HEK293T (cell line): Measurements from ENCODE around the gene CADM3.

Experiments
- ARNT ChIP-seq: fragments of 450-650 bp; IDR thresholded peaks from 2 replicates; pipeline ENCODE4 v1.6.1; 2017; ENCODE audit warnings: mild to moderate bottlenecking
- BHLHE40 ChIP-seq: fragments of 450-650 bp; IDR thresholded peaks from 2 replicates; pipeline ENCODE4 v1.6.1; 2016; ENCODE audit warnings: mild to moderate bottlenecking, moderate library complexity, borderline replicate concordance
- ELF4 ChIP-seq: fragments of 450-650 bp; IDR thresholded peaks from 2 replicates; pipeline ENCODE4 v1.6.1; 2017; ENCODE audit warnings: antibody characterized with exemption
- FOXK2 ChIP-seq: fragments of 450-650 bp; IDR thresholded peaks from 2 replicates; pipeline ENCODE4 v1.6.1; 2016; ENCODE audit warnings: mild to moderate bottlenecking
- L3MBTL2 ChIP-seq: fragments of 450-650 bp; conservative IDR thresholded peaks from 2 replicates; pipeline ENCODE4 v1.6.1; 2016; ENCODE audit warnings: mild to moderate bottlenecking
- LEF1 ChIP-seq: fragments of 450-650 bp; IDR thresholded peaks from 2 replicates; pipeline ENCODE4 v1.6.1; 2017; ENCODE audit warnings: mild to moderate bottlenecking, borderline replicate concordance
- NFRKB ChIP-seq: fragments of 450-650 bp; IDR thresholded peaks from 2 replicates; pipeline ENCODE4 v1.6.1; 2016; ENCODE audit warnings: mild to moderate bottlenecking, moderate library complexity
- SP1 ChIP-seq: fragments of 450-650 bp; IDR thresholded peaks from 2 replicates; pipeline ENCODE4 v1.6.1; 2017
- SUZ12 ChIP-seq: fragments of 450-650 bp; IDR thresholded peaks from 2 replicates; pipeline ENCODE4 v1.6.1; 2016; ENCODE audit warnings: mild to moderate bottlenecking
- ZNF384 ChIP-seq: fragments of 450-650 bp; IDR thresholded peaks from 2 replicates; pipeline ENCODE4 v1.6.1; 2016

DNA sequence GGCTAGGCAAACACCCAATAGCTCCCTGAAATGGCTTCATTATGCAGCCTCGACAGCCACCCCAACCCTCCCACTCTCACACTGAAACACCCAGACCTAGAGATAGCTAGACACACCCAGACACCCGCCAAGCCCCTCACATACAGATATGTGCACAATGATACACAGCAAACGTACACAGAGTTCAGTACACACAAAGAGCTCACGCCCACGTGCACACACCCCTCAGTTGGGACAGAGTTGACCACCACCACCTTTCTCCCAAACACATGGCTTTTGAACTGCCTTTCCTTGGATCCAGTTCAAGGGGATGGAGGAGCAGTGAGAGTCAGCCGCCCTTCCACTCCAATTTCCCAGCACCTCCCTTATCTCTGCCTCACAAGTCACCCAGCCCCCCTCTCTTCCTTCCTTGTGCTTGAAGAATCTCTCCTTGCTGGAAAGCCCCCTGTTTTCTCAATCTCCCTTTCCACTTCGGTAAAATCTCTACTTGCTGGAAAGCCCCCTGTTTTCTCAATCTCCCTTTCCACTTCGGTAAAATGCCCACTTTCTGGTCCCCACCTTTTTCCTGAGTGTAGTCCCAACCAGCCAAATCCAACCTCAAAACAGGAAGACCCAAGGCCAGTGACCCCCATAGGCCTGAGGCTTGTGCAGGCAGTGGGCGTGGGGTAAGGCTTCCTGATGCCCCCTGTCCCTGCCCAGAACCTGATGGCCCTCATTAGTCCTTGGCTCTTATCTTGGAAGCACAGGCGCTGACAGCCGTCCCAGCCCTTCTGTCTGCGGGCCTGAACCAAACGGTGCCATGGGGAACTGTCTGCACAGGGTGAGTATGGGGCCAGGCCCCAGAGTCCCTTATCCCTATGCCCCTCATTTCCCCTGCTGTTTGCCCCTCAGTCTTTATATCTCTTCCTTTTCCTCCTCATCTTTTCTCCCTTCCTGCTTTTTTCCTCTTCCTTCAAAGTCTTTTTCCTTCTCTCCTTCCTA is 33.0 kb downstream of the CADM3 start, which contains the start of gene ACKR1:
- TF ChIP-seq LEF1 = no peak
- TF ChIP-seq NFRKB = no peak
- no peak for TF ChIP-seq ARNT
- no peak for TF ChIP-seq FOXK2
- no peak for TF ChIP-seq SP1
- TF ChIP-seq SUZ12 = no peak
- TF ChIP-seq BHLHE40 = no peak
- TF ChIP-seq L3MBTL2 = no peak
- no peak for TF ChIP-seq ZNF384
- TF ChIP-seq ELF4 = no peak
